Spleen (tissue), 13 donors: Measurements from ENCODE around the gene TRAPPC6A. TPM values are rescaled to one million over a fixed set of nuclear protein-coding genes. Genes with fewer than 3 reads are reported as not detected.

ENCODE experiments used
- DNase-seq: peaks from one replicate; pipeline ENCODE4 v3.0.0-alpha.2; 2020
- H3K27ac ChIP-seq, 8 donors: fragments of 200-600 bp; sonication (generic) in 7 of 8; 1 replicate in 4 of 8; 2 replicates in 4 of 8; pipeline versions ENCODE4 v1.5.0 to v1.8.0; 2016 to 2021; ENCODE audit warnings: inconsistent platforms in 4 of 8, mild to moderate bottlenecking in 4 of 8, moderate library complexity in 1 of 8
- H3K27me3 ChIP-seq, 7 donors: fragments of 200-600 bp; sonication (generic) in 6 of 7; replicated peaks in 1 of 7; 1 replicate in 4 of 7; 2 replicates in 3 of 7; pipeline versions ENCODE4 v1.5.0 to v1.8.0; 2016 to 2021; ENCODE audit warnings: inconsistent platforms in 3 of 7, mild to moderate bottlenecking in 1 of 7
- H3K36me3 ChIP-seq, 6 donors: fragments of 200-600 bp; sonication (generic) in 5 of 6; 1 replicate in 4 of 6; 2 replicates in 2 of 6; pipeline versions ENCODE4 v1.5.0 to v1.8.0; 2016 to 2021; ENCODE audit warnings: inconsistent platforms in 2 of 6
- H3K4me1 ChIP-seq, 6 donors: fragments of 200-600 bp; sonication (generic) in 5 of 6; 1 replicate in 3 of 6; 2 replicates in 3 of 6; pipeline versions ENCODE4 v1.5.0 to v1.8.0; 2016 to 2021; ENCODE audit warnings: inconsistent platforms in 3 of 6
- H3K4me3 ChIP-seq, 8 donors: fragments of 200-600 bp; sonication (generic) in 7 of 8; 1 replicate in 4 of 8; 2 replicates in 4 of 8; pipeline versions ENCODE4 v1.5.0 to v1.8.0; 2016 to 2021; ENCODE audit warnings: inconsistent platforms in 4 of 8, mild to moderate bottlenecking in 4 of 8, moderate library complexity in 2 of 8
- H3K9me3 ChIP-seq, 8 donors: fragments of 200-600 bp; sonication (generic) in 7 of 8; 1 replicate in 4 of 8; 2 replicates in 4 of 8; pipeline versions ENCODE4 v1.5.0 to v1.8.0; 2016 to 2021; ENCODE audit warnings: inconsistent platforms in 4 of 8
- CTCF ChIP-seq, 11 experiments: fragments of 200-600 bp in 7 of 11; fragments of 450-650 bp in 4 of 11; sonication (generic) in 4 of 11; IDR thresholded peaks in 8 of 11; conservative IDR thresholded peaks in 3 of 11; 1 replicate in 7 of 11; 2 replicates in 4 of 11; pipeline versions ENCODE4 v1.4.0 to v1.8.0; 2016 to 2021; ENCODE audit warnings: antibody characterized with exemption in 11 of 11, inconsistent platforms in 4 of 11, mild to moderate bottlenecking in 1 of 11
- POLR2A ChIP-seq, 3 donors: fragments of 450-650 bp; IDR thresholded peaks; one replicate each; pipeline ENCODE4 v1.5.1; 2017; ENCODE audit warnings: antibody characterized with exemption in 3 of 3, mild to moderate bottlenecking in 1 of 3
- POLR2AphosphoS5 ChIP-seq, 3 donors: sonication (generic); formaldehyde crosslinking; IDR thresholded peaks; one replicate each; pipeline ENCODE4 v1.5.1; 2017; ENCODE audit warnings: antibody characterized with exemption in 3 of 3
- WGBS, 5 donors: extraction: QIAGEN DNeasy Blood & Tissue Kit in 3 of 5; methylation state at CpG; one replicate each; pipeline versions ENCODE4 v1.1.5 to v1.1.7; 2013 to 2018; 5-methylcytosine and 5-hydroxymethylcytosine counted together
- intact Hi-C: fragments of 100-400 bp; cut with DNase I; formaldehyde crosslinking; loops from one replicate; pipeline ENCODE4 v1.15.0; 2023; ENCODE audit warnings: low total_unique reads
- long read RNA-seq, 2 donors: transcript quantifications; one replicate each; lab custom pipeline, GENCODE V29; 2026
- polyA plus RNA-seq, 3 donors: library from polyadenylated mRNA; stranded (reverse); fragments of 200-250 nt; gene quantifications; one replicate each; pipeline ENCODE4 v1.2.1, GENCODE V29; 2013
- total RNA-seq, 7 donors: library from RNA; depleted of rRNA in 3 of 7; stranded (reverse); fragments of >200 nt in 3 of 7; fragmentation: NEBNext Ultra II Directional in 4 of 7; extraction: Animal tissue kit (Norgen Biotek cat#: 25700) in 4 of 7; gene quantifications; one replicate each; pipeline versions ENCODE4 v1.1.0 to v1.2.1, GENCODE V29; 2016 to 2021
- donor health status: healthy with polysubstance abuse.
- donor health status: DM: no; HTN: no; CAD: no; lungs with moderate emphysema.
- donor health status: DM: no; HTN: no; CAD: no.
- donor health status: Bipolar disorder and iron deficiency.
- donor health status: healthy.
- donor health status: DM: no; HTN: no; CAD: no.
- donor health status: DM: yes; HTN: yes; CAD: no.

TRAPPC6A gene
- total RNA-seq, result 10 to 100 TPM; 25.9 to 46.6 (median 36.3) TPM
- polyA plus RNA-seq, result 100 to 1,000 TPM in 2 of 3 donors, 10 to 100 TPM in 1; 66.4 to 109 (median 105) TPM
- long read RNA-seq, donor 1, transcript TRAPPC6A-202 (6 exons, 758 nt), result major isoform, 7 of 17 reads
- long read RNA-seq, donor 1, transcript TRAPPC6A-201 (6 exons, 805 nt), result minor isoform, 6 of 17 reads
- long read RNA-seq, donor 1, partial matches to known transcripts, result 0 of 17 reads
- long read RNA-seq, donor 1, other reads (novel, unspliced or antisense), result 0 of 17 reads
- long read RNA-seq, donor 2, transcript TRAPPC6A-201 (6 exons, 805 nt), result major isoform, 6 of 12 reads
- long read RNA-seq, donor 2, partial matches to known transcripts, result 0 of 12 reads
- long read RNA-seq, donor 2, other reads (novel, unspliced or antisense), result 0 of 12 reads

GRCh38 chr19:45177817-45178261 lies at the start of gene TRAPPC6A:
TSS of gene TRAPPC6A (minus strand) at chr19:45178237. CDS start at chr19:45178218, 19 bp downstream.
- intact Hi-C loops, result no loop called here
- Histone ChIP-seq H3K4me3 (peak within 1 kb of the TSS; percentile 65 to 99 (median 87)), H3K36me3 (peaks cover 0 to 24% (median 0%) of the 10 kb centered on the region in 6 donors), H3K27ac (peak within 1 kb of the TSS; percentile 84 to 97 (median 94)), H3K4me1 (peaks cover 19 to 81% (median 59%) of the 10 kb centered on the region in 6 donors), H3K9me3 (no peaks in the 10 kb centered on the region), H3K27me3 (no peaks in the 10 kb centered on the region)
- 0 to 1% (median 0%) methylated on average over 31 to 36 of the region's 36 CpGs for WGBS, 5 donors
- no peak for DNase-seq
- peak; percentile 85 to 96 (median 93) for TF ChIP-seq POLR2AphosphoS5 (IDR thresholded peaks at IDR 0.05)
- TF ChIP-seq CTCF (IDR thresholded peaks at IDR 0.05 in 8 of 11, conservative IDR thresholded peaks at IDR 0.05 in 3 of 11), result no peak

GRCh38 chr19:45224645-45225044 lies 46.6 kb upstream of the TRAPPC6A start:
- WGBS, 5 donors, result 76 to 81% (median 77%) methylated on average over 10 to 11 of the region's 11 CpGs
- Histone ChIP-seq H3K4me3 (no peak overlapping the region), H3K27me3 (peaks cover 0 to 14% (median 0%) of the 10 kb centered on the region in 7 donors), H3K4me1 (peaks cover 0 to under 1% (median 0%) of the 10 kb centered on the region in 6 donors), H3K9me3 (no peaks in the 10 kb centered on the region), H3K36me3 (peaks cover 0 to 22% (median 0%) of the 10 kb centered on the region in 6 donors), H3K27ac (no peak overlapping the region)
- TF ChIP-seq POLR2AphosphoS5 (IDR thresholded peaks at IDR 0.05) (no peak), CTCF (IDR thresholded peaks at IDR 0.05 in 8 of 11, conservative IDR thresholded peaks at IDR 0.05 in 3 of 11) (no peak), POLR2A (IDR thresholded peaks at IDR 0.05) (no peak)
- intact Hi-C loops, result no loop called here
- DNase-seq, result no peak

GRCh38 chr19:45223879-45224278 lies 45.8 kb upstream of the TRAPPC6A start:
- TF ChIP-seq CTCF (IDR thresholded peaks at IDR 0.05 in 8 of 11, conservative IDR thresholded peaks at IDR 0.05 in 3 of 11) (no peak), POLR2AphosphoS5 (IDR thresholded peaks at IDR 0.05) (no peak), POLR2A (IDR thresholded peaks at IDR 0.05) (no peak)
- H3K9me3 ChIP-seq, result no peaks in the 10 kb centered on the region
- 84 to 94% (median 88%) methylated on average over 5 of the region's 5 CpGs for WGBS, 5 donors
- peaks cover 0 to 9% (median 1%) of the 10 kb centered on the region in 6 donors for H3K4me1 ChIP-seq
- intact Hi-C loops, result no loop called here
- H3K4me3 ChIP-seq, result no peak overlapping the region
- no peak overlapping the region for H3K27ac ChIP-seq
- peaks cover 0 to 17% (median 0%) of the 10 kb centered on the region in 7 donors for H3K27me3 ChIP-seq
- DNase-seq, result no peak
- peaks cover 0 to 22% (median 0%) of the 10 kb centered on the region in 6 donors for H3K36me3 ChIP-seq

GRCh38 chr19:45222724-45223123 lies 44.7 kb upstream of the TRAPPC6A start:
- Histone ChIP-seq H3K4me3 (no peak overlapping the region), H3K27ac (no peak overlapping the region), H3K9me3 (no peaks in the 10 kb centered on the region), H3K36me3 (peaks cover 0 to 18% (median 0%) of the 10 kb centered on the region in 6 donors), H3K27me3 (peaks cover 0 to 29% (median 5%) of the 10 kb centered on the region in 7 donors), H3K4me1 (peaks cover 0 to 19% (median 4%) of the 10 kb centered on the region in 6 donors)
- 91 to 95% (median 94%) methylated on average over 6 of the region's 6 CpGs for WGBS, 5 donors
- intact Hi-C loops, result no loop called here
- DNase-seq, result no peak
- TF ChIP-seq POLR2AphosphoS5 (IDR thresholded peaks at IDR 0.05) (no peak), POLR2A (IDR thresholded peaks at IDR 0.05) (no peak), CTCF (IDR thresholded peaks at IDR 0.05 in 8 of 11, conservative IDR thresholded peaks at IDR 0.05 in 3 of 11) (no peak)
